ENCODE measurements around the gene CX3CL1. TPM values are rescaled to one million over a fixed set of nuclear protein-coding genes. Genes with fewer than 3 reads are reported as not detected.
"Not testable (repeated sequence)": the region's sequence is repeated elsewhere in the genome, so short reads cannot be mapped to it uniquely, and the experiment has no call there.

Gene CX3CL1
- total RNA-seq, 1 experiment from 2014 or later, result 0.85 TPM

DNA sequence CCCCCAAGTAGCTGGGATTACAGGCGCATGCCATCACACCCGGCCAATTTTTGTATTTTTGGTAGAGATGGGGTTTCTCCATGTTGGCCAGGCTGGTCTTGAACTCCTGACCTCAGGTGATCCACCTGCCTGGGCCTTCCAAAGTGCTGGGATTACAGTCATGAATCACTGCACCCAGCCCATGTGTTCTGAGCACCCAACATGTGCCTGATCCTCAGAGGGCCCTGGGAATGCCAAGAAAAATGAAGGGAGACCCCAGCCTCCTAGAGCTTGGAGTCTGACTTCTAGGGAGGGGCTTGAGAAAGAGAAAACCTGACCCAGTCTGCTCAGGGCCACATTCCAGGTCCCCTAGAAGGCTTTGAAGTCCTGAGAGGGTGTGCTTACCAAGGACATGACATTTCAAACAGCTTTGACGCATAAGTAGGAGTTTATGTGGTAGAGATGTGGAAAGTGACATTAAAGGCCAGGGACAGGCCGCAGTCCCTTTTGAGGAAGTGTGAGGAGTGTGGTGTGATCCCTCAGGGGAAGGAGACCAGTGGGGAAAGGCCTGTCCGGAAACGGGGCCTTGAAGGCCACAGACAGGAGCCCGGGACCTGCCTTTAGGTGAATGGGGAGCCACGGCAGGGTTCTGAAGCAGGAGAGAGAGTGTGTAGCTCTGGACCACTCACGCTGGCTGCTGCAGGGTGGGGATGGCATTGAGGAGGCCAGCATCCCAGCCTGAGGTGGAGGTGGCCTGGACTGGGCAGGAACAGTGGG is 14.8 kb upstream of the CX3CL1 start:
- no peak for DNase-seq (ENCODE audit: low spot score)

DNA sequence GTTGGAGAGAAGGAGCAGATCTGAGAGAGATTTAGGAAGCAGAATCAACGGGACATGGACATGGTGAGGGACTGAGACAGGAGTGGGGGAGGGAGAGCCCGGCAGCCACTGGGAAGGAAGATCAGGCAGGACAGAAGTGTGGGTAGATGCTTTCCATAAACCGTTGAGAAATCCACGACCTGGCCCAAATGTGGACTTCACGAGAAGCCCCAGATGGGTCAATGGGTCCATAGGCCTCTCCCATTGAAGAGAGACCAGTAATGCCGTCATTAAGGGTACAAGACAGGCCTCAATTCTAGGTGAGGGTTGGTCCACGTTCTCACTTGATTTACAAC is 14.2 kb upstream of the CX3CL1 start:
- DNase-seq (ENCODE audit: low spot score), result no peak

DNA sequence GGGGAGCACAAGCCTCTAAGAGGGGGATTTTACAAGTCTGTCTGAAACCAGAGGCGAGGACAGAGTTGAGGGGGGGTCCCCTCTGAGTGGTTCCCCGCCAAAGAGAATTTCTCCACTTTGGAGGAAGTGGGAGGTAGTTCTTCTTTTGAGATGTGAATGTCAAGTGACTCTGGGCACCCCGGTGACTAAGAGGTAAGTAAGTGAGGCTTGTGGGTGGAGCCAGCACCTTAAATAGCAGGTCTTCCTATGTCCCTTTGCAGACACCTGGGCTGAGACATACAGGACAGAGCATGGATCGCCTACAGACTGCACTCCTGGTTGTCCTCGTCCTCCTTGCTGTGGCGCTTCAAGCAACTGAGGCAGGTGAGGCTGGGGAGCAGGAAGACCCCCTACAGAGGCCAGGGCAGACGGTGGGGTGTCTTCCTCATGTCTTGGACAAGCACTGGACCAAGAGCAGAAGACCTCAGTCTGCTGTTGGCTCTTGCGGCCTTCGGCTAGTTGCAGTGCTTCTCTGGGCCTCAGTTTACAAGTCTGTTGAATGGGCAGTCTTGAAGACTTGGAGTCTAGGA is 13.7 kb upstream of the CX3CL1 start, which contains the start of gene CCL22:
Gene CCL22 (plus strand): TSS at position 257 of the 569 bp plus-strand sequence. CDS start 34 bp downstream, at position 291.
- DNase-seq (ENCODE audit: low spot score), result no peak

DNA sequence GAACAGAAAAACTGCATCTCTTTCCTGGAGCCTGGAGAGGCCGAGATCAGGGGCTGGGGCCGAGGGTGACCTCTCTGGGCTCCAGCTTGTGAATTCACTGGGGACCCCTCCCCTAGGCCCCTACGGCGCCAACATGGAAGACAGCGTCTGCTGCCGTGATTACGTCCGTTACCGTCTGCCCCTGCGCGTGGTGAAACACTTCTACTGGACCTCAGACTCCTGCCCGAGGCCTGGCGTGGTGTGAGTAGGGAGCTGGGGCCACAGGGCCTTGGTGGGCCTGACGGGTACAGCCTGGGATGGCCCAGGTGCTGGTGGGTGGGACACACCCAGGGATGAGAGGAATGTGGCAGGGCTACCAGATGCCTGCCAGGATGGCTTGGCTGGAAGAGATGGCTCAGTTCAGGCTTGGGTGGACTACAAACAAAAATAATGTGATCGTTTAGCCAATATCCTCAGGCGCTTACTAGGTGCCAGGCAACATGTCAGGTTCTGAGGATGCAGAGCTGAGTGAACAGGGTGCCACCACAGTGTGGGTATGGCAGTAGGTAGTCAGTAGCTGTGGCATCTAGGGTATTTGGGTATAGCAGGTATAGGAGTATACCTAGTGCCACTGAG is 11.9 kb upstream of the CX3CL1 start:
- DNase-seq (ENCODE audit: low spot score), result no peak

DNA sequence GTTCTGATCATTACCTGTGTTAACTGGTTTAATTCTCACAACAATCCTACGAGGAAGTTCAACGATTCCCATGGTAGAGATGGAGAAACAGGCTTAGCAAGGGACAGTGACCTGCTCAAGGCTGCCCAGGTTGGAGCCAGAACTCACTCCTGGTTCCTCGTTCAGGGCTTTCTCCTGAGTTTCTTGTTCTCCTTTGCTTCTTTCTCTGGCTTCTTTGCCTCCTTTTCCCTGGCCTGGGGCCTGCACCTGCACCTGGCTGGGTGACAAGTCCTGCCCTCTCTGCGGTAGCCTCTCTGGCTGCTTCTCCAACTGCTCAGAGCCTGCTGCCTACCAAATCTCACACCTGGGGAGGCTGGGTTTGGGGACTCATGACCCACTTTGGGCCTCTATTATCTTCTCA is 10.9 kb upstream of the CX3CL1 start:
- no peak for DNase-seq (ENCODE audit: low spot score)

DNA sequence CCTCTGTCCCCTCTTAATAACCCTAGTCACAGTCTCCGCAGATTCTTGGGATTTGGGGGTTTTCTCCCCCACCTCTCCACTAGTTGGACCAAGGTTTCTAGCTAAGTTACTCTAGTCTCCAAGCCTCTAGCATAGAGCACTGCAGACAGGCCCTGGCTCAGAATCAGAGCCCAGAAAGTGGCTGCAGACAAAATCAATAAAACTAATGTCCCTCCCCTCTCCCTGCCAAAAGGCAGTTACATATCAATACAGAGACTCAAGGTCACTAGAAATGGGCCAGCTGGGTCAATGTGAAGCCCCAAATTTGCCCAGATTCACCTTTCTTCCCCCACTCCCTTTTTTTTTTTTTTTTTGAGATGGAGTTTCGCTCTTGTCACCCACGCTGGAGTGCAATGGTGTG is 8.1 kb upstream of the CX3CL1 start:
- DNase-seq (ENCODE audit: low spot score), result no peak

- no peak for DNase-seq (ENCODE audit: low spot score)
These were observed 5.7 kb upstream of the CX3CL1 start for GRCh38 chr16:57366544-57367040.

- DNase-seq (ENCODE audit: low spot score), result peak; percentile 54
These were observed 5.1 kb upstream of the CX3CL1 start for GRCh38 chr16:57367116-57367752.

DNA sequence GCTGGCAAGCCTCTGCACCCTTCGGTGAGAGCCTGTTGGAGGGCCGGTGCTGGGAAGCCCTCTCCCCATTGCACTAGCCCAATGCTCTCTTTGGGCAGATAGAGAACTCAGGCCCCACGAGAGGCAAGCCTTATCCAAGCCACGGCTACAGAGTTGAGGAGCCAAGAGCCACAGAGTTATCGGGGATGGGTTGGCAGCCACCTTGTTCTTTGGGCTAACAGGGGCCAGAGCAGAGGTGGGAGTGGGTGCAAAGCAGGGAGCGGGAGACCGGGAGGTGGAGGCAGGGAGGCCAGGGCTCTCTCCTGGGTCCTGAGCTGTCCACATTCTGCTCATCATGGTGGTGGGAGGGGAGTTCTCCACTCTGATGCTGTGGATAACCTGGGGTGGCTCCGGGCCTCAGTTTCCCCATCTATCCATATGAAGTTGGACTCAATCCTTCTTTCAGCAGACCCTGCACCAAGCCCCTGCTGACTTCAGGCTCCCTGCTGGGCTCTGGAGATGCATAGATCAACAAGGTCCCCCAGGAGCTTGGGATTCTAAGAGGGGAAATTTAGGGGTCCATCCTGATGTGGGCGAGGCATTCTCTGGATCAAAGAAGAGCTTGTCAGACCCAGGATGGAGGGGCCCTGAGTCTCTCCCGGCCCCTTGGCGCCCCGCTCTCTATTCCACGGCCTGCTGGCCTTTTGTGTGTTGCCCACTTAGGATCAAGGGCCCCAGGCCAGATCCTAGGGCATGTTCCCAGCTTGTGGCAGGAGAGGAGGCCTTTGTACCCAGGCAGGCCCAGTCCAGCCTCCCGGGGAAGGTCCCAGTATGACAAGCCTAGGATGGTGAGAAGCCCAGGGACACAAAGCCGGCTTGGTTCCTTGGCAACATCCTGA is 557 bp upstream of the CX3CL1 start:
- no peak for DNase-seq (ENCODE audit: low spot score)

DNA sequence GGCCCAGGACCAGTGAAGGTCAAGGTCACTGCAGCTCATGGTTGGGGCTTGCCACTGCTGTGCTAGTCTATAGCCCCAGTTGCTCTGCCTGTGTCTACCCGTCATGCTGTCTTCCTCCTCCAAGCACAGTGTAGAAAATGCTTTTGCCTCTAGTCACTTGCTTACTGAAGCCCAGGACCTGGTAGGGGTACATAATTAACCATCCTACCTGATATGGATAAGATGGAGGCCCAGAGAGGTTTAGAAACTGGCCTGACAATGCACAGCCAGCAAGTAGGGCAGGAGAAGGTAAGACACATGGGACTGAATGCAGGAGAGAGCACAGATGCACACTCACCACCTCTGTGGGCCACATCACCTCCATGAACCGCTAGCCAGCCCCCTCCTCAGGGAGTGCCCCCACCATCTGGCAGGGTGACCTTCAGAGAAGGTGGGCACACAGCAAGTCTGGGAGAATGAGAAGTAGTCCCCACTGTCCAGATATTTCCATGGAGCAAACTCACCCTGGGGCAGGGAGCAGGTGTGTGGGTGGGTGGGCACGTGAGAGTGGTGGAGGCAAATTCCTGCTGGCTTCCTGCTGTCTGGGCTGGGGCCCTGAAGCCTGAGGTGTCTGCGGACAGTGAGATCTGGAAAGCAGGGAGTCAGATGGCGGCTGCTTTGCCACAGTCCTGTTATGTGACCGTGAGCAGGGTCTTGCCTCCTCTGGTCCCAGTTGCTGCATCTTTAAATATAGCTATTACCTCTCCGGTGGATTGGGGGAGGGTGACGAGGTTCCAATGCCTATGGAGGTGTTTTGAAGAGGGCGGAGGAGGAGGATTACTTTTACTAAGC is 1.0 kb downstream of the CX3CL1 start:
- DNase-seq (ENCODE audit: low spot score), result no peak

GRCh38 chr16:57374067-57374534 is 1.8 kb downstream of the CX3CL1 start:
- no peak for DNase-seq (ENCODE audit: low spot score)

DNA sequence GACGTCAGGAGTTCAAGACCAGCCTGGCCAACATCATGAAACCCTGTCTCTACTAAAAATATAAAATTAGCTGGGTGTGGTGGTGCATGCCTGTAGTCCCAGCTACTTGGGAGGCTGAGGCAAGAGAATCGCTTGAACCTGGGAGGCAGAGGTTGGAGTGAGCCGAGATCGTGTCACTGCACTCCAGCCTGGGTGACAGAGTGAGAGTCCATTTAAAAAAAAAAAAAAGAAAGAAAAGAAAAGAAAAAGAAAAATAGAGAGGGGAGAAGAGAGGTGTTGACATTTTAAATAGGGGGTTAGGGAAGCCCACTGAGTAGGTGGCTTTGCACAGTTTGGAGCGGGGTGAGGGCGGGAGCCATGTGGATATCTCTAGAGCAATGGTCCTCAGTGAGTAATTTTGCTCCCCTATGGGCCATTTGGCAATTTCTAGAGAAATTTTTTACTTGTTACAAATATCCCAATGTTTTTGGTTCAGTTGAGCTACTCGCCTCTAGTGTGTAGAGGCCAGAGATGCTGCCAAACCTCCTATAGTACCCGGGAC is 2.7 kb downstream of the CX3CL1 start:
- not testable (repeated sequence) for DNase-seq (ENCODE audit: low spot score)

DNA sequence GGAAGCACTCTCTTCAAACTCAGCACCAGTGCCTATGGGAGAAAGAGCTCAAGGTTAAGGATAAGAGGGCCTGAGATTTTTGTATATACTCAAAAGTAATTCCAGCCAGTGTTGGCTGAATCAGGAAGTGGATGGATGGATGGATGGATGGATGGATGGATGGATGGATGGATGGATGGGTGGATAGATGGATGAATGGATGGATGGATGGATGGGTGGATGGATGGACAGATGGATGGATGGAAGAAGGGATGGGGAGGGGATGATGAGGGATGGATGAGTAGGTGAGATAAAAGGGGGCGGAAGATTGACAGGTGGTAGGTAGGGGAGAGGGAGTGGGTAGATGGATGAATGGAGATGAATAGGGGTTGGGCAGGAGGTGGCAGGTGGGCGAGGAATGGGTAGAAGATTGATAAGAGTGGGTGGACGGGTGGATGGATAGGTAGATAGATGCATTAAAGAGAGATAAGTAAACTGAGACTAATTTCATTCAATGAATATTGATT is 4.1 kb downstream of the CX3CL1 start:
- DNase-seq (ENCODE audit: low spot score), result no peak

- peak; percentile 81 for DNase-seq (ENCODE audit: low spot score)
These were observed 5.0 kb downstream of the CX3CL1 start for GRCh38 chr16:57377080-57377841.

DNA sequence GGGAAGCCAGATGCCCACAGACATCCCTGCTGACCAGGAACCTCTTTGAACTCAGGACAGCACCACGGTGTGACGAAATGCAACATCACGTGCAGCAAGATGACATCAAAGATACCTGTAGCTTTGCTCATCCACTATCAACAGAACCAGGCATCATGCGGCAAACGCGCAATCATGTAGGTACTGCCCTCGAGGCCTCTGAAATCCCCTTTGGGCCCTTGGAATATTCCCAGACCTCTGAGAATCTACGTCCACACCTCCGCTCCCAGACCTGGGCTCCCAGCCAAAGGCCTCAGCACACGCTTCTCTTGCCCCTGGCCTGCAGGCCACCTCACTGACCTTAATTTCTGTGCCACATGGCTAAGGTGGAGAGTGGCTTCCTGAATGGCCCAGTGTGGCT is 7.3 kb downstream of the CX3CL1 start:
- no peak for DNase-seq (ENCODE audit: low spot score)

DNA sequence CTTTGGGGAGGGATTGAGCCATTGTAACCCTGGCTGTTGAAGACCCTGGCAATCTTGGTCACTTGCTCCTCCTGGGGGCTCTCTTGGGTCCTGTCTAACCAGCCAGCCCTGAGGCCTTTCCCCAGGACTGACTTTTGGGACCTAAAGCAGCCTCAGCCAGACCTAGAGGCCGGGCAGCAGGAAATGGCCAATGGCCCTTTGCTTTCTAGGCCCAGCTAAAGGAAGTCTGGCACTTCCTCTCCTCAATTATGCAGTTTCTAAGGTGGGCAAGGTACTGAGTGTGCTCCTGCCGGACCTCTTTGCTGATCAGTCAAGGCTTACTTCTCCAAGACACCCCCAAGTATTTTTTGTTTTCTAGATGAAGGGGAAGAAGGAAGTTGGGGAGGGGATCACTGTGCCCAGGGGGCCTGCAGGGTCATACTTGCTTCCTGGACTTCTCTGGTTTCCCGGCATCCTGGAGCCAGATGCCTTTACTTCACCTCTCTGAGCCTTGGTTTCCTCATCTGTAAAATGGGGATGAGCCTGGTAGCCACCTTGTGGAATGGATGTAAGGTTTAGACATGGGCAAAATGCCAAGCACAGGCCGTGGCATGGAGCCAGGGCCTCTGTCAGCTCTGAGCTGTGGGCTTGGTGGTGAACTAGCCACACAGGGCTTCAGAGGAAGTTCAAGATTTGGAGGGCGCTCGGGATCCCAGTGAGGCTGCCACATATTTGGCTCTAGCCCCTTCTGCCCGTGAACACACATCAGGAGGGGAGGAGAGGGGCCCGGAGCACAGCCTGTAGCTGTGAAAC is 8.6 kb downstream of the CX3CL1 start:
- DNase-seq (ENCODE audit: low spot score), result peak; percentile 40

- DNase-seq (ENCODE audit: low spot score), result no peak
These were observed 9.7 kb downstream of the CX3CL1 start for GRCh38 chr16:57381791-57382534.
